ENCODE results near the gene FOXE1.

FOXE1 gene

DNA sequence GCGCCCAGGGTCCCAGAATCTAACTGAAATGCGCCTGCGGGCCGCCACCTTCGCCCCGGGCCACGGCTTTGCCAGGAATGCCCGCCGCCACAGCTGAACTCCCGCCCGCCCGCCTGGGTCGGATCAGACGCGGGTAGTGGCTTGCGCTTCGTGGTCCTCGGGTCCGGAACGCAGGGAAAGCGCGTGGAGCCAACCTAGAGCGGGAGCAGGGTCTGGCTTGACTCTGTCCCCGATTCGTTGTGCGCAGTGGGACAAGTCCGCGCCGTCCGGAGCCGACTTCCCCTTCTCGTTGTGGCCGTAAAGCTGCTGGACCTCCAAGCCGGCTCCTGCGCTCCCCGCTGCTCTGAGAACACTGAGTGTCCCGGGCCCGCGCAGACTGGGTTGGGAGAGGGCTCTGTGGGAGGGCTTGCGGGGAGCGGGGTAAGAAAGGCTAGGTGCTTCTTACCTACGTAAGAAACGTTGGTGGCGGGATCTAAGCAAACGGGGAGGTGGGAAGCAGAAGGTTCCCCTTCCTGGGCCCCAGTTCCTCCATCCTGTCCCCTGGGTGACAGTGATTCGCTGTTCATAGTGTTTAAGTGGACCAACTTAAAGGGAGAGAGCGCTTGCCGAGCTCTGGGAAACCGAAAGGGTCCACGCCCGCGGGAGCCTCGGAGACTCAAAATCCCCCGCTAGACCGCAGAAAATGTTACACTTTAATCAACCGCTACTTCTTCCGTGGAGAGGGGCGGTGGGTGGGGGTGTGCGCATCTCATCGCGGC, 4.4 kb upstream of the FOXE1 start:
- DNase-seq = no peak

- DNase-seq = no peak
These were observed 3.0 kb upstream of the FOXE1 start for GRCh38 chr9:97849980-97850379.

- no peak for DNase-seq
These were observed 2.1 kb upstream of the FOXE1 start for GRCh38 chr9:97850746-97851445.

GRCh38 chr9:97851446-97851883, 1.6 kb upstream of the FOXE1 start:
- no peak for DNase-seq

DNA sequence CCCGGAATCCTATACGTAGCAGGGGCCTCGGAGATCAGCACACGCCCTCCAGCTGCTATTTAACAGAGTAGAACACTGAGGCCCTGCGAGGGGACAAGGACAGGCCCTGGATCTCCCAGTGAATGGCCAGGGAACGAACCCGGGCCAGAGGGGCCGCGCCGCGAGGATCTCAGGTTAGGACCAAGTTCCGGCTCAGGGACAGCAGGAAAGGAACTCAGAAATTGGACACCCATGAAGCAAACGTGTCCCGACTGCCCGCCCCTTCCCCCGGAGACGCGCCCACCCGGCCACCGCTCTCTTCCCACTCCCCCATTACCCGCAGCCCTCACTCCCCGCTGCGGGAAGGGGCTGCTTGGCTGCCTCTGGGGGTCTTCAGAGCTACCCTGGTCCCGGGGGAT, 1.0 kb upstream of the FOXE1 start:
- DNase-seq = no peak

- DNase-seq = no peak
These were observed 499 bp upstream of the FOXE1 start for GRCh38 chr9:97852399-97853055.

GRCh38 chr9:97853844-97854695, 1.0 kb downstream of the FOXE1 start:
- DNase-seq = no peak

DNA sequence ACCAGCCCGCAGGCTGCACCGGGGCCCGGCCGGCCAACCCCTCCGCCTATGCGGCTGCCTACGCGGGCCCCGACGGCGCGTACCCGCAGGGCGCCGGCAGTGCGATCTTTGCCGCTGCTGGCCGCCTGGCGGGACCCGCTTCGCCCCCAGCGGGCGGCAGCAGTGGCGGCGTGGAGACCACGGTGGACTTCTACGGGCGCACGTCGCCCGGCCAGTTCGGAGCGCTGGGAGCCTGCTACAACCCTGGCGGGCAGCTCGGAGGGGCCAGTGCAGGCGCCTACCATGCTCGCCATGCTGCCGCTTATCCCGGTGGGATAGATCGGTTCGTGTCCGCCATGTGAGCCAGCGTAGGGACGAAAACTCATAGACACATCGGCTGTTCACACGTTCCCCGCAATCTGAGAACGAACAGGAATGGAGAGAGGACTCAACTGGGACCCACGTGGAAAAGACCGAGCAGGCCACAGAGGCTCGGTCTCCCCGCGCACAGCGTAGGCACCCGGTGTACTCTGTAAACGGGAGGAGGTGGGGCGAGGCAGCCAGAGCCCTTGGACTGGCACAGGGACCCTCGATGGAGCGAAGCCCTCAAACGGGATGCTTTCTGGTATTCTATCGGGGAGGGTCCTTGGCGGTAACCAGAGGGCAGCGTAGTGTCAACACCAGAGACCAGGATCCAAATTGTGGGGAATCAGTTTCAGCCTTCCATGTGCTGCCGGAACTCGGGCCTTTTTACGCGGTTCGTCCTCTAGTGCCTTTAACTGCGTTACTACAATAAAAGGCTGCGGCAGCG, 1.9 kb downstream of the FOXE1 start:
- no peak for DNase-seq

DNA sequence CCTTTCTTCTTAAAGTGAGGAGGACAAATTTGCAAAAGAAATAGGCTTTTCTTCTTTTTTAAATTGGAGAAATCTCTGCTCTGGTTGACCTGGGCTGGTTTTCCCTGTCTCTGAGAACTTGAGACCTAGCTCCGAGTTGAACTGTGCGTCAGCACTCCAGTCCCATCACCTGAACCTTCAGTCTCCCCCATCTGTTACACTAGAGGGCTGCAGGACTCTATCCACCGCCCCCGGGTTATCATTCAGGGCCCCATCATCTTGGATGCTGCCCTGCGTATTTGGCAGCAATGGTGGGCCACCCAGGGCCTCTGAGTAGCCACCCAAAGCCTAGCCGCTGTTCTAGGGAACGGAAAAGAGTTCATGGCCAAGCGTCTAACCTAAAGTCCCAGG, 2.5 kb downstream of the FOXE1 start:
- DNase-seq = no peak

GRCh38 chr9:97855899-97856298, 2.9 kb downstream of the FOXE1 start:
- no peak for DNase-seq

DNA sequence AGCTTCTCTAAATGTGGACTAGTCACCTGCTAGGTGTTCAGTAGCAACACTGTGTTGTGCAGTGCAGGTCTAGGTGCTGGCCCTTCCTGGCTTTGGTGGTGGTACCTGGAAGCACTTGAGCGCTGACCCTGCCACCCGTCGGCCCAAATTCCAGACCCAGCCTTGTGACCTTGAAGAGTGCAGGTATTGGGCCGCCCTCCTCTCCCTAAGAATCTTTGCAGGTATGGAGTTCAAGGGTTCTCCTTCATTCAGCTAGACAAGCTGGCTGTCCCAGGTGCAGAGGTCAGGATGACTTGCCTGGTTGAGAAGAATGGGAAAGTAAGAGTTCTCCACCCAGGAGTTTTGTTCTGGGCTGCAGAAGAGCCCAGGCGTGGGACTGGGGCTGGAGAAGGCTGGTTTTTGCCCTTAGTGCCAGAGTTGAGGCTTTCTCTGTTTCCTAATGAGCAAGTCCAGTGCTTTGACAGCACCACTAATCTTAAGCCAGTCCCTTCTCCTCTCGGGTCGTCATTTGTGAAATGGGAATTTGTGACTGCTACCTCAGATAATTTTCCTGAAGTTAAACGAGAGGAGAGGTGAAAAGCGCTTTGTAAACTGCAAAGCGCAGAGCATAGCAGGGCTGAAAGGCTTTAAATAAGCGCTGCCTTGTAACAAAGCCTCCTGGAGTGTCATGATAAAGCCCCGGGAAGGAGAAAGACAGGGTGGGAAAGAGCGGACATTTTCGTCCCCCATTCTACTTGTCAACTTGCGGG, 4.0 kb downstream of the FOXE1 start:
- no peak for DNase-seq

DNA sequence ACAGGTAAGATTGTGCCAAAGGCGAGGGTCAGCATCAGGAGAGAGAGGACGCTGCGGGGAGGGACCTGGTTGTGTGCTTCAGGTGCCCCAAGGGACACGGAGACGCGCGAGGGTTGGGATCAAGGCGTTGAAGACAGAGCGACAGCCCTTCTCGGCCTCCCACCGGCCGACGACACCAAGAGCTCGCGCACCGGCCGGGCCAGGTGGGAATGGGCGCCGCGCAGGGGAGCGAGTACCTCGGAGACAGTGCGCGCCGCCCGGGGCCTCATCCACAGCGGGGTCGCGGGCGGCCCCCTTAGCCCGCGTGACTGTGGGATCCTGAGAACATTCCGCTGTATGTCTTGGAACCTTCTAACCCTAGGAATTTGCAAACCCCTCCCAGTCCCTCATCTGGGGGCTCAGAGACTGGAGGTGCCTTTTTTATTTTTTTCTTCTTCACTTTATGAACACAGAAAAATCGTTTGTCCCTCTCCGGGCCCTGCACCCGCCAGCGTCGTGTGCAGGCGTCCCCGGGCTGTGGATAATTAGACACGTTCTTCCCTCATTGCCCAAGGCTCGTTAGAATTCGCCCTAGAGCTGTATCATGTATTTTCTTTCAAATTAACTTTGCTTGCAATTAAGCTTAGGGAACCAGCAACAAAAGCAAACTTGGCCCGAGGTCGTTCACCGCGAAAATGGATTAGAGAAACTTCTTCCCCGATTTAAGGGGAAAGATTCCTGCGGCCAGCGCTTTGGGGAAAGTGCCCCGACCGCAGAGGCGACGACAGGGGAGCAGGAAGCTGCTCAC, 4.8 kb downstream of the FOXE1 start:
- DNase-seq = no peak

DNA sequence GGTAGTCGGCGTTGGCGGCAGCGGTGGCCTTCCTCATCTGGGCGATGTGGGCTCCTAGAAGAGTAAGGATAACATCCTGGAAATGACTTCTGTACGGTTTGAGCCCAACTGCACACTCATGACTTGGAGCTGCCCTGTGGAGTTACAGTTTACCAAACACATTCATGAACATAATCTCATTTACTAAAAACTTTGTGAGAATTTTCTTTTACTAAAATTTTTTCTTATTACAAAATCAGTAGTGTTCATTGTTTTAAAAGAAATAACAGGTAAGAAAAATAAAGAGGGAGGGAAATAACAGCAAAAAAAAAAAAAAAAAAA, 5.3 kb downstream of the FOXE1 start:
- DNase-seq = no peak

DNA sequence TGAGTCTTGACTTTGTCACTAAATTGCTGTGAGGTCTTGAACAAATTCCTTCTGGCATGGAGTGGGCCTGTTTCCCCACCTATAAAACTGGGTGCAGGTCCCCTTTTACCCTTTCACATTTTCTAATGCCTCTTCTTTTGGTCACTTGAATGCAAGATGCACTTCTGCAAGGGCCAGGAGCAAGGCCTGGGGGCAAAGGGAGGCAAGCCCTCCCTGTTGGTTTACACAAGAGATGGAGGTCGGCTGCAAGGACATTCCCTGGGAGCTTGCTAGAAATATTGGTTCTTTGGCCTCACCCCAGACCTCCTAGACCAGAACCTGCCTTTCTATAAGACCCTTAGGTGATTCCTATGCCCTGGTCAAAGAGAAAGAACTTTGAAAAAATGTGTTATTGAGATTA, 5.8 kb downstream of the FOXE1 start:
- no peak for DNase-seq

GRCh38 chr9:97859346-97859745, 6.3 kb downstream of the FOXE1 start:
- DNase-seq = no peak

GRCh38 chr9:97860451-97861147, 7.6 kb downstream of the FOXE1 start:
- no peak for DNase-seq

- DNase-seq = no peak
These were observed 8.1 kb downstream of the FOXE1 start for GRCh38 chr9:97861148-97861475.

- no peak for DNase-seq
These were observed 10.3 kb downstream of the FOXE1 start for GRCh38 chr9:97863314-97863713.

- DNase-seq = no peak
These were observed 11.4 kb downstream of the FOXE1 start for GRCh38 chr9:97864396-97864795.

DNA sequence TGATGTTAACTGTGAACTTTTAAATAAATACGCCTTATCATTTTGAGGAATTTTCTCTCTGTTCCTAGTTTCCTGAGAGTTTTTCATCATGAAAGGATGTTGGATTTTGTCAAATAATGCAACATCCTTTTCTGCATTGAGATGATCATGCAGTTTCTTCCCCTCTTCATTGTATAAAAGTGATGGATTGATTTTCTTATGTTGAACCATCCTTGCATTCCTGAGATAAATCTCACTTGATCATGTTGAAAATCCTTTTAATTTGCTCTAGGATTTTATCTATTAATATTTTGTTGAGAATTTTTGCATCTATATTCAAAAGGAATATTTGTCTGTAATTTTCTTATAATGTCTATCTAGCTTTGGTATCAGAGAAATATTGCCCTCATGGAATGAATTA, 13.3 kb downstream of the FOXE1 start:
- DNase-seq = no peak
